Measurements from ENCODE around the gene ACTL7B.
A peak's percentile ranks its signal among the peaks of the same experiment; 100 is the strongest.

Gene ACTL7B

GRCh38 chr9:108823829-108824228 lies 32.0 kb downstream of the ACTL7B start:
- peak; percentile 53; the same call in 1 of the 2 replicates for TF ChIP-seq TRIM28 (IDR thresholded peaks at IDR 0.05; ENCODE audit: borderline replicate concordance, low read length)
- TF ChIP-seq ZNF777 (tag by site-specific recombination; IDR thresholded peaks at IDR 0.05; ENCODE audit: borderline replicate concordance): no peak
- peak; percentile 91 for TF ChIP-seq ZNF585B (tag by site-specific recombination; IDR thresholded peaks at IDR 0.05)
- TF ChIP-seq ZFHX2 (tag by site-specific recombination; conservative IDR thresholded peaks at IDR 0.05): no peak
- peak; percentile 77 for TF ChIP-seq SETDB1 (IDR thresholded peaks at IDR 0.05; ENCODE audit: insufficient read length, low read length)
- no peak overlapping the region for H3K27ac ChIP-seq (ENCODE audit: extremely low read depth, low read depth, low read length)
- H3K36me3 ChIP-seq (ENCODE audit: control insufficient read depth in 2 of 2, insufficient read depth in 1 of 2, low read length in 2 of 2): no peaks in the 10 kb centered on the region
- H3K9me3 ChIP-seq (ENCODE audit: control insufficient read depth, insufficient read depth, low read depth, low read length): no peaks in the 10 kb centered on the region
- no peak overlapping the region for H3K4me3 ChIP-seq (ENCODE audit: low read depth, low read length)
- ChIA-PET CTCF (no interaction called here), POLR2A (no interaction called here)
- no peaks in the 10 kb centered on the region for H3K4me1 ChIP-seq (ENCODE audit: control insufficient read depth, insufficient read depth, low read length)

DNA sequence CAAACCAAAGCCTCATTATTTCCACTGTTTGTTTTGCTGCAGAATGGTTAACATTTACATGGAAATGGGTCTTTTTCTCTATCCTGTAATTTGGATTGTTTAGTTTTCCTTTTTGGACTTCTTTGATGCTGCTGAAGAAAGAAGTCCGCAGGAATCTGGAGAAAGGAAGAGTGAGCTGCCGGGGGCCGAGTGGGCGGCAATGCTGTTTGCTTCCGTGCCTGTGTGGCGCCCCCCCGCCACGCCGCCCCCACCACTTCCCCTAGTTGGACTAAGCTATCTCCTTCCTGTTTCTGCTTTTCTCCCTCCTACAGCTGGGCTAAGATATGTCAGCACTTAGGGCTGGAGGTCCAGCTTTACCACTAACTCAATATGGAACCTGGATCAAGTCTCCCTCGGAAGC lies 39.7 kb downstream of the ACTL7B start:
- Histone ChIP-seq H3K4me3 (ENCODE audit: low read depth, low read length) (no peak overlapping the region), H3K4me1 (ENCODE audit: control insufficient read depth, insufficient read depth, low read length) (no peaks in the 10 kb centered on the region), H3K27ac (ENCODE audit: extremely low read depth, low read depth, low read length) (no peak overlapping the region), H3K36me3 (ENCODE audit: control insufficient read depth in 2 of 2, insufficient read depth in 1 of 2, low read length in 2 of 2) (no peaks in the 10 kb centered on the region), H3K9me3 (ENCODE audit: control insufficient read depth, insufficient read depth, low read depth, low read length) (no peaks in the 10 kb centered on the region)
- POLR2A ChIA-PET: no interaction called here
- CTCF ChIA-PET: interaction anchor here (1.4 kb wide), 1 partner anchor 54 kb away, joined by 3 read pairs; no protein-coding TSS in a partner anchor
- TF ChIP-seq ZNF175 (tag by site-specific recombination; IDR thresholded peaks at IDR 0.05) (no peak), EGR2 (tag by site-specific recombination; IDR thresholded peaks at IDR 0.05; ENCODE audit: low read depth) (peak; percentile 41; the same call in 1 of the 2 replicates), ZNF549 (tag by site-specific recombination; IDR thresholded peaks at IDR 0.05) (no peak), ZNF10 (tag by site-specific recombination; IDR thresholded peaks at IDR 0.05) (no peak), YY1 (tag by site-specific recombination; IDR thresholded peaks at IDR 0.05) (no peak), REPIN1 (tag by site-specific recombination; IDR thresholded peaks at IDR 0.05; ENCODE audit: low read depth) (no peak), ZBTB48 (tag by site-specific recombination; IDR thresholded peaks at IDR 0.05) (no peak), ZFHX2 (tag by site-specific recombination; conservative IDR thresholded peaks at IDR 0.05) (peak; percentile 51)

DNA sequence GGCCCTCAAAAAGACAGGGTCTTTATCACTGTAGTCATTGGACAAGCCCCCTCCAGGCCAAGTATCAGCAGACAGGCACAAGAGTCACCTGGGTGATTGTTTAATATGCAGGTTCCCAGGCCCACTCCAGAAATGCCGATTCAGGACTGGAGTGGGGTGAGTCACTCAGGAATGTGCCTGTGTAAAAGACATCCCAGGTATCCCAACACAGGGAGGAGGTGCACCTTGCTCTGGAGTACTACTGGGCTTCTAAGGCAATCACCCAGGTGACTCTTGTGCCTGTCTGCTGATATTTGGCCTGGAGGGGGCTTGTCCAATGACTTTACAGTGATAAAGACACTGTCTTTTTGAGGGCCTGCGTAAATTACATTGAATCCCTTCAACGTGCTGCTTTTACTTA lies 40.6 kb downstream of the ACTL7B start:
- no peak for TF ChIP-seq ELK4 (IDR thresholded peaks at IDR 0.05; ENCODE audit: borderline replicate concordance, low read depth, low read length)
- TF ChIP-seq ZNF561 (tag by site-specific recombination; IDR thresholded peaks at IDR 0.05; ENCODE audit: borderline replicate concordance): no peak
- TF ChIP-seq GLI4 (tag by site-specific recombination; IDR thresholded peaks at IDR 0.05): no peak
- TF ChIP-seq SETDB1 (IDR thresholded peaks at IDR 0.05; ENCODE audit: insufficient read length, low read length): no peak
- TF ChIP-seq ZBTB48 (tag by site-specific recombination; IDR thresholded peaks at IDR 0.05): no peak
- TF ChIP-seq ZNF394 (tag by site-specific recombination; IDR thresholded peaks at IDR 0.05; ENCODE audit: borderline replicate concordance): no peak
- TF ChIP-seq ZNF366 (tag by site-specific recombination; conservative IDR thresholded peaks at IDR 0.05): no peak
- TF ChIP-seq ZBTB21 (tag by site-specific recombination; IDR thresholded peaks at IDR 0.05): no peak
- no peak for TF ChIP-seq SP2 (tag by site-specific recombination; IDR thresholded peaks at IDR 0.05)
- TF ChIP-seq ZNF335 (tag by site-specific recombination; conservative IDR thresholded peaks at IDR 0.05): no peak
- no peak for TF ChIP-seq ZSCAN23 (tag by site-specific recombination; IDR thresholded peaks at IDR 0.05)
- no peak for TF ChIP-seq ZNF473 (tag by site-specific recombination; IDR thresholded peaks at IDR 0.05)
- no peak for TF ChIP-seq ZNF426 (tag by site-specific recombination; IDR thresholded peaks at IDR 0.05)
- ChIA-PET POLR2A (no interaction called here), CTCF (no interaction called here)
- H3K4me1 ChIP-seq (ENCODE audit: control insufficient read depth, insufficient read depth, low read length): no peaks in the 10 kb centered on the region
- H3K4me3 ChIP-seq (ENCODE audit: low read depth, low read length): no peak overlapping the region
- no peak overlapping the region for H3K27ac ChIP-seq (ENCODE audit: extremely low read depth, low read depth, low read length)
- no peaks in the 10 kb centered on the region for H3K9me3 ChIP-seq (ENCODE audit: control insufficient read depth, insufficient read depth, low read depth, low read length)
- no peaks in the 10 kb centered on the region for H3K36me3 ChIP-seq (ENCODE audit: control insufficient read depth in 2 of 2, insufficient read depth in 1 of 2, low read length in 2 of 2)
